ENCODE measurements around the gene ENDOV.

ENDOV gene

DNA sequence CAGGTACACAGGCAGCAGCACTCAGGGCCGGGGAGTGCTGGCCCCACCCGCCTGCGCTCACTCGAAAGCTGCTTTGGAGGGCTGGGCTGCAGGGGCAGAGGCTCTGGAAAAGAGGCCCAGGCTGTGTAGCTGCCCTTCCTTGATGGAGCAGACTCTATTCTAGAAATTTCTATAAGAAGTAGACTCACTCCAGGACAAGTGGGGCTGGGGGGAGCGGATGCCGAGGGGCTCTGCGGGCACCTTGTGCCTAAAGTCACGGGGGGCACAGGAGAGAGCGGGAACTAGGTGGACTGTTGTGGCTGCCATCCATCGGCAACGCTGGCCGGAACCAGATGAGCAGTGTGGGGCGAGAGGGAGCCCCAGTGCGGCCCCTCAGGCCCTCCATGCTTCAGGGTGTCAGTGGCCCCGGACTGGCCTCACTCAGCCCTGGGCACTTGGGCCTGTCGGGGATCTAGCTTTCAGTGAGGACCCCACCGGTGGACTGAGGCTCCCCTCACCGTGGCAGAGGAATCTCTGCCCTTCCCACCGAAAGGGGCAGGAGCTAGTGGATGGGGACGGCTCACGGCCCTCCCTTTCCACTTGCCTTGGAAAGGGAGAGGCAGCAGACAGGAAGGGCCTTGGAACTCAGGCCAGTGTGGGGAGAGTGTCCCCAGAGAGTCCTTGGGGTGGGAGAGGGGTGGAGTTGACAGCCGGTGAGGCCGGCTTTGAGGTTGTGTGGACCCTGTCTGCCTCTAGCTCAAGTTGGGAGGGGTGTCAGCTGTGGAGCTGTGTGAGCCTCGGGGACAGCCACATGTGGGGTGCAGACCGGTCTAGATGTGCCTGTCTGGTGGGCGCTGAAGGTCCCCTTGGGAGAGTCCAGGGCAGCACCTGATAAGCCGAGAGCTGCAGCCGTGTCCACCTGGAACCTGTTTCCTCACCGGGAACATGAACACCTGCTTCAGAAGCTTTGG, 16.6 kb downstream of the ENDOV start:
- no peak for DNase-seq (ENCODE audit: low read depth)

DNA sequence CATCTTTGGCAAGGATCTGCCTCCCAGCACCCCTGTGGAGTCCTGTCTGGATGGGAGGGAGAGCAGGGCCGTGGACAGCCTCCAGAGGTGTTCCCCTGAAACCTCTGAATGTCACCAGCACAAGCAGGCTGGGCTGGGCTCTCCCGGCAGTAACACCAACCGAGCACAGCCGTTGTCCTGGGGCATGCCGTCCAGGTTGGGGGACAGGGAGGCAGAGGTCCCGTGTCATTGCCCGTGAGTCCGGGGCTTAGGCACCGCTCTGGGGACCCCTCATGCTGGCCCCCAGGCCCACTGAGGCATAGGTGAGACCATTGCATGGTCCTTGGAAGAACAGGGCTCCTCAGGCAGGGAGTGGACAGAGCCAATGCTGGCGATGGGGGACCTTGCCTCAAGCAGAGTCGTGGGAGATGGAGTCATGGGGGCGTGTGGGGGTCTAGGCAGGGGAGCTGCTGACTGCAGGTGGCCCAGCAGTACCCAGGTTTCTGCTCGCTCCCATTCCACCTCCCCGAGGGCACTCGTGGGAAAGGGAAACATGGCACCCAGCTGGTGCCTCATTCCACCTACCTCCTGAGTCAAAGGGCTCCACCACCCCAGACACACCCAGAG, 17.5 kb downstream of the ENDOV start:
- no peak for DNase-seq (ENCODE audit: low read depth)

DNA sequence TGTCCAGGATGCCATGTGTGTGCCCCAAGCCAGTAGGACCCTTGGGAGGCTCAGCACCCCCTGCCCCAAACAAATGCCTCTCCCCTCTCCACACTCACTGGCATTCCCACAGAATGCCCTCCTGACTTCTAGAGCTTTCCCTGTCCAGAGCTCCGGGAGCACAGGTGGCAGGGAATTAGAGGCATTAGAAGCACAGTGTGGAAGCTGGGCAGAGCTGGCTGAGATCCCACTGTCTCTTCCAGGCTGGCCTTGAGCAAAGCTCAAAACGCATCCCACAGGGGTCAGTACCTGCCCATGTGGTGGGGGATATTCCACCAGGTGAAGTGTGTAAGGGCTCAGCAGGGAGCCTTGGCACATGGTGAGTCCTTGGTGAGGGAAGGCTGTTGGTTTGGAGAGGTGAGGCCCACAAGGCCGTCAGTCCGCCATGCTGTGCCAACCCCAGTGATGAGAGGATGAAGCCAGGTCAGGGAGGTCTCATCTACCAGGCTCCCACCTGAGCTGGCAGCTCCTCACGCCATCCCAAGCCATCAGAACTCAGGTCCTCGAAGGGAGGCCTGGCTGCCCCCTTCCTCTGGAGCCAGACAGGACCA, 18.1 kb downstream of the ENDOV start:
- DNase-seq (ENCODE audit: low read depth): no peak

DNA sequence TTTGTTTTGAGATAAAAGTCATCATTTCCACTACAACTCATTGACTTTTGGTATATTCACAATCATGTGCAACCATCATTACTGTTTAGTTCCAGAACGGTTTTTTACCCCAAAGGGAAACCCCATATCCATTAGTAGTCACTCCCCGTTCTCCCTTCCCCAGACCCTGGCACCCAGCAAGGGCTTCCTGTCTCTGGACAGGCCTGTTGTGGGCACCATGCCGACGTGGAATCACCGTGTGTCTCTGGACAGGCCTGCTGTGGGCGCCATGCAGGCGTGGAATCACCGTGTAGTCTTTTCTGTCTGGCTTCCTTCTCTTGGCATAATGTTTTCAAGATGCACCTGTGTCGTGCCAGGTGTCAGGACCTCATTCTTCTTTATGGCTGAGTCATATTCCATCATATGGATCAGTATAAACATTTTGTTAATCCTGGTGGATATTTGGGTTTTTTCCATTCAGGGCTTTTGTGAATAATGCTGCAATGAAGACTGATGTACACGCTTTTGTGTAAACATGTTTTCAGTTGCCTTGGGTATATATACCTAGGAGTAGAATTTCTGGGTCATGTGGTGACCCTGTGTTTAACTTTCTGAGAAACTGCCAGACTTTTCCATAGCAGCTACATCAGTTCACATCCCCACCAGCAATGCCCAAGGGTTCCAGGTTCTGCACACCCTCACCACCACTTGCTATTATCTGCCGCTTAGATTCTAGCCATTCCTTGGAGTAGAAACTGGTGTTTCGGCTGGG, 19.1 kb downstream of the ENDOV start:
- DNase-seq (ENCODE audit: low read depth): no peak

DNA sequence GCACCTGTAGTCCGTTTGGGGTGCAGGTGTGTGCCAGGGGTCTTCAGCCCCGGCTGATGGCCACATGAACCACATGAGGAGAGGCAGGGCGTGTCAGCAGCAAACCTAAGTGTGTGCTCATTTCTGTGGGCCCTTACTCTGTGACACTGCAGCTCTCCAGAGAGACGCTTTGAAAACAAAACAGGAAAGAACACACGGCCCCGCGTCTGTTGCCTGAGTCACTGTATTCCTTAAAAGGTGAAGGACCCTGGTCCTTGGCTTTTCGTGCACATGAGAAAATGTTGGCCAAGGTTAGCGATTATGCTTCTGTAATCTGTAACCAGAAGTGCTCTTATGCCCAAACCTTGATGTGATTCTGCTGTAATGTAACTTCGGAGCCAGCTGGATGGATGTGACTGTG, 22.6 kb downstream of the ENDOV start:
- no peak for DNase-seq (ENCODE audit: low read depth)

DNA sequence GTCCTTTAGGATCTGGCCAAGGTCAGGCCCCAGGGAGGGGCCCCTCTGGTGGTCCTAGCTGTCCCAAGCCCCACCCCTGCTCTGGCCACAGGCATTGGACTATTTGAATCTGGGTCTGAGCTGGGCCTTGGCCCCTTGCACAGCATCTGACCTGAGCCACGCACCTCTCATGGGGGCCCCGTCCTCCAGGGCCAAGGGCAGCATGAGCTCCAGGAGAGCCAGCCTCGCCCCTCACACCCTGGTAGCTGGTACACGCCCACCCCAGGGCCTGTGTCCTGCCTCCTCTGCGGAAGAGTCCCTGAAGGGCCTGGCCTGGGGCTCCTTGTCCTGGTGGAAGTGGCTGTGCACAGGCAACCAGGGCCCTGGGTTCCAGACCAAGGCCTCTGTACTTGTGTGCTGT, 23.8 kb downstream of the ENDOV start:
- no peak for DNase-seq (ENCODE audit: low read depth)

DNA sequence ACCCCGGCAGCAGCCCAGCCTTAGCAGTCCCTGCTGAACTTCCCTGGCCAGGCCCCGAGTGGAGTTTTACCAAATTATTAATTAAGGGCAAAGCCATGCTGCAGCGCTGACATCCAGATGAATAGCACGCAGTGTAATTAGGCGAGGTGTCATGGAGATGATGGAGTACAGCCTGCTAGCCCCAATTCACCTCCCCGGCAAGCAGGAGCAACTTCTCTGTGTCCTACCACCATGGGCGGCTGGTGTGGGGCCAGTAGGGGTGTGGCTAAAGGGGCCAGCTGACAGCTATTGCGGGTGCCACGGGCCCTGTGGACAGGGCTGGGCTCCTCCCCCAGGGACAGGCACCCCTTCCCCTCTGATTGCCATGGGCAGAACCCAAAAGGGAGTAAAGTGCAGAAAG, 24.5 kb downstream of the ENDOV start:
- no peak for DNase-seq (ENCODE audit: low read depth)

DNA sequence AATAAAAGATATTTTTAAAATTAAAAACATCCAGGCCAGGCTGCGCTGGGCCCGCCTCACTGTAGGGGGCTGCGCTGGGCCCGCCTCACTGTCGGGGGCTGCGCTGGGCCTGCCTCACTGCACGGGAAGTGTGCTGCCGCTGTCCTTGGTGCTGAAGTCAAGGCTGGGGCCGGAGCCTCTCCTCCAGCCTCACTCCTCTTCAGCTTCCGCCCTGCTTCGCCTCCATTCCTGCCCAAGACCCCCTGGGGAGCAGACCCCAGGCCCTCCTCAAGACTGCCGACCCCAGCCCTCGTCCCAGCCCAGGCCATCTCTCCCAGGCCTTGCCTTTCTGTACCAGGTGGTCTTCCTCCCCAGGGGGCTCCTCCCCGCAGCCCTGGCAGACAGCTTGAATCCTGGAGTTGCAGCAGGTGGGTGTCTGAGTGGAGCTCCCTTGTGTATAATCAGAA, 26.2 kb downstream of the ENDOV start:
- DNase-seq (ENCODE audit: low read depth): no peak

DNA sequence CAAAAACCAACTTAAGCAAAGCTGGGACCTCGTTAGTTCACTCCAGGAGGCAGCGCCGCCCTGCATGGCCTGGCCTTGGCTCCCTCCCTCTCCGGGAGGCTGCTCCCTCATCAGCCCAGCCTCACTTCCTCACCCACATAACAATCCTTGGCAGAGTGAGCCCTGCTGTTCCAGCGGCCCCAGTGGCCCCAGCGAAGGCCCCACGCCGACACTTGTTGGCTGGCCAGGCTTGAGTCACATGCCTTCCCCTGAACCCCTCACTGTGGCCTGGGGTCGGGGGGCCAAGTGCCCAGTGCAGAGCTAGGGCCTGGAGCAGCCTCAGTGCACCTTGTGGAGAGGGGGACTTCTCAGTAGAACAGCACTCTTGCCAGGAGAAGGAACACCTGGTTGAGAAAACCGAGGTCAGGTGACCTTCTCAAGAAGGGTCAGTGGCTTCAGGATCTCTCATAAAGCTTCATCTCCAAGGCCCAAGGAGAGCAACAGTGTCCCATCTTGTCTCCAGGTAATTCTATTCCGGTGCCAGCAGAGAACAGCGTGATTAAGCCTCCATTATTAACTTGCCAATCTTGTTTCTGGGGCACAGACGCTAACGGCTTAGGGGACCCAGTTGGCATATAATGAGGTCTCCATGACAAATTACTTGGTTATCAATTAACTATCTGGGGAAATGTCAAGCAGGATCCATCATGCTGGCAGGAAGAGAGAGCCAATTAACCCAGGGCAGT, 26.8 kb downstream of the ENDOV start:
- no peak for DNase-seq (ENCODE audit: low read depth)

DNA sequence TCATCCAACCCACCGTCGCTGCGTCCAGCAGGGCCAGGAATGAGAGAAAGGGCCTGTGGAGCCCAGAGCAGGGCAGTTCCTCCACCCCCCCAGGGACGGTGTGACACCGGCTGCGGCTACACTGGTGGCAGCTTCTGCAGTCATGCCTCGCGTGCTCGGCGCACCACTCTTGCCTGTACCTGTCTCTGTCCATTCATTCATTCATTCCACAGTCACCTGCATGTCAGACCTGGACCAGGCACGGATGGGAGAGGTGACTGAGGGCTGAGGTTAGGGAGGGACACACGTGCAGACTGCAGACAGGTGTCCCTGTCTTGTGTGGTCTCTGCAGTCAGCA, 27.3 kb downstream of the ENDOV start:
- DNase-seq (ENCODE audit: low read depth): no peak

DNA sequence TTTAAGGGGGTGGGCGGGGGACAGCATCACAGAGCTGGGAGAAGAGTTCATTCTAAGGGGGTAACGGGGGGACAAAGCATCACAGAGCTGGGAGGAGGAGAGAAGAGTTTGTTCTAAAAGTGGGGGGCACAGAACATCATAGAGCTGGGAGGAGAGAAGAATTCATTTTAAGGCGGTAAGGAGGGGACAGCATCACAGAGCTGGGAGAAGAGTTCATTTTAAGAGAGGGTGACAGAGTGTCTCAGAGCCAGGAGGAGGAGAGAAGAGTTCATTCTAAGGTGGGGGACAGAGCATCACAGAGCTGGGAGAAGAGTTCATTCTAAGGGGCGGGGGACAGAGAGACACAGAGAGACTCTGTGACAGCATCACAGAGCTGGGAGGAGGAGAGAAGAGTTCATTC, 27.8 kb downstream of the ENDOV start:
- DNase-seq (ENCODE audit: low read depth): no peak

DNA sequence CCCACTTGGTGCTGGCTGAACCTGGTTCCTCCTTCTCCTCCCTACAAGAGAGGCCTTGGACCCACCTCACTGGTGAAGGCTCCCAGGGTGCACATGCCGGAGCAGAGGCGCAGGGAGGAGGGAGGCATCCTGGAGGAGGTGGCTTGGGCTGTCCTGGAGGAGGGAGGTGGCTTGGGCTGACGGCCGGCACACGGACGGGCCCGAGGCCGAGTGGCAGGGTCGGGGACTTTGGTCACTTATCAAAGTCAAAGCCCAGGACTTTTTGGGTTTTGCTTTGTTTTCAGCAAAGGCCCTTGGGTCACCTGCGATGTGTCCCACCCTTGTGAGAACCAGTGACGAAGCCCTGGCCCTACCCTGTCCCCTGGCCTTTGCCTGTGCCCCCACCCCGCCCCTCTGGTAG, 28.5 kb downstream of the ENDOV start:
- no peak for DNase-seq (ENCODE audit: low read depth)

DNA sequence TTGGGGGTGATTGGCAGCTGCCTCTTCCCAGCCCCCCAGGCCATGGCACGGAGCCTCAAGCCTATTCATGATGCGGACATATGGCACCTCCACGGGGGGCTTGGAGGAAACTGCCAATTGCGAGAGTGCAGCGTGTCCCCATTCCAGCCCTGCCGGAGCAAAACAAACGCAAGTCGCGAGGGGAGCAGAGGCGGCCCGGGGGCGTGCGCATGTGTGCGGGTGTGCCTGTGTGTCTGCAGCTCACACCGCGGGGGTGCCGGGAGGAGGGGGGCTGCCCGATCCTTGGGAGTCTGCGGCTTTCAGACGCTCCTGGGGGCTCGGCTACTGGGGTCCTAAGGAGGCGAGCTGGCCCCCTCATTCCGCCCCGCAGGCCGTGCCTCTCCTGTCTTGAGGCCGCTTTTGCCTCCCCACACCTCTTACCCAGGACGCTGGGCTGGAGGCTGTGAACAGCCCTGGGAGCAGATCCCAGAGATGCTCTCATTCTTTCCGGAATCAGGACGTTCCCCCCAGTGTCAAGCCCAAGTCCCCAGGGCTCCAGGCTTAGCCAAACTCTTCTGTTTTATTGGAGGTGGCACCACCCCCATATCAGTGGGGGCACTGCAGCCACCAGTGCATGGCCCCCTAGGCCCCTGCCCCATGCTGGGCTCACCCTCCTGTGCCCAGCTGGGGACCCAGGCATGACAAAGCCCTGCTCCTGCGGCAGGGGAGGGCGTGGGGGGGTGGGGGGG, 29.1 kb downstream of the ENDOV start:
- DNase-seq (ENCODE audit: low read depth): no peak

DNA sequence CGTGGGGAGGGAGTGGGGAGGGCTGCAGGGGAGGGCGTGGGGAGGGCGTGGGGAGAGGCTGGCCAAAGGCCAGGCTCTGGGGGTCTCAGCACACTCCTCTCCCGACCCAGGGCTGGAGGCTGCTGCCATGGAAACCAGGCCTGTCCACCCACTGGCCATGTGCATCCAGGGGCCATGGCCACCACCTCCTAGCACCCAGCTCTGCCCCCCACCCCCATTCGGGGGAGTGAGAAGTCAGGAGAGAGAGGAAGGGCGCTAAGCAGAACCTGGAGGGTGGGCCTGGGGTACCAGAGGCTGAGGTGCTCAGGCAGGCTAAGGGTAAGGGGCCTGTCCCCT, 29.6 kb downstream of the ENDOV start:
- no peak for DNase-seq (ENCODE audit: low read depth)

DNA sequence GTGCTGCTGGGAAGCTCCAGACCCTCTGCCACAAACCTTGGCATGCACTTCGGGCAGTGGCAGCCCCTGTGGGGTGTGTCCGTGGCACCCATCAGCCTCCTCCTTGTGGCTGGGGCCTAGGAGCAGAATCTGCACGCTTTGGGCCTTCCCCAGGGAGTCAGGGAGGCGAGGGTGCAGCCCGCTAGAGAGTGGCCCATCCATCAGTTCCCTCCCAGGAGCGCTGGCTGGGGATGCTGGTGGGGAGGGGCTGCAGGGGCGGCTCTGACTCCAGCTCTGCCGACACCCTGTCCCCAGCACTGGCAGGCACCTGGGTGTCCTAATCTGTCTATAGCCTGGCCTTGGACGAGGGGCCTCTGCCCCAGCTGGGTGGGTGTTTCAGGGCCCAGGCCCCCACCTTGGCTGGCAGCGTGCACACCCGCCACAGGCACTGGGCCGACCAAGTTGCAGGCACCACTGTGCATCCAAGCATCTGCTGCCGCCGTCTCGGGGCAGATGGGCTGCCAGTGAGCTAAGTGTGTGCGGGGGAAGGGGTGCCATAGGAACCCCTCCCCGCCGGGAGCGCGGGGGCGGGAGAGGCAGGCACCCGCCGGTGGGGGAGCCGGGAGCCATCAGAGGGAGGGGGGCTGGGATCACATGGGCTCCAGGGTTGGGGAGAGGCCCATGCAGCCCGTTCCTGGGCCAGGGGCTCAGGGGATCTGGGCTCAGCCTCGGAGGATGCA, 30.2 kb downstream of the ENDOV start:
- no peak for DNase-seq (ENCODE audit: low read depth)

DNA sequence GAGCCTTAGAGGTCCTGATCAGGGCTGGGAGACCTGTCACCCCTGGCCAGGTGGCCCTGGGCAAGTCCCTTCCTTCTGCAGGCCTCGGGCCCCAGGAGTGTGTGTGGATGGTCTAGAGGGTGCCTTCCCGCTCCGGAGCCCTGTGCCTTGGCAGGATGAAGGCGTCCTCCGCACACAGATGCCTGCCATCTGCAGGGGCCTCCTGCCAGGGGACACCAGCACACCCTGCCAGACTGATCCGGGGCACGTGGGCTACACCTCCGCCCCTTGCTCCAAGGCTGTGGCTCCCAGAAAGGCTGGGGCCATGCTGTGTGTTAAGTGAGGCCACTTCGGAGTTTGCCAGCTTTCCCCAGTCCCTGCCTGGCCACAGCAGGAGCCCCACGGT, 30.8 kb downstream of the ENDOV start:
- no peak for DNase-seq (ENCODE audit: low read depth)

DNA sequence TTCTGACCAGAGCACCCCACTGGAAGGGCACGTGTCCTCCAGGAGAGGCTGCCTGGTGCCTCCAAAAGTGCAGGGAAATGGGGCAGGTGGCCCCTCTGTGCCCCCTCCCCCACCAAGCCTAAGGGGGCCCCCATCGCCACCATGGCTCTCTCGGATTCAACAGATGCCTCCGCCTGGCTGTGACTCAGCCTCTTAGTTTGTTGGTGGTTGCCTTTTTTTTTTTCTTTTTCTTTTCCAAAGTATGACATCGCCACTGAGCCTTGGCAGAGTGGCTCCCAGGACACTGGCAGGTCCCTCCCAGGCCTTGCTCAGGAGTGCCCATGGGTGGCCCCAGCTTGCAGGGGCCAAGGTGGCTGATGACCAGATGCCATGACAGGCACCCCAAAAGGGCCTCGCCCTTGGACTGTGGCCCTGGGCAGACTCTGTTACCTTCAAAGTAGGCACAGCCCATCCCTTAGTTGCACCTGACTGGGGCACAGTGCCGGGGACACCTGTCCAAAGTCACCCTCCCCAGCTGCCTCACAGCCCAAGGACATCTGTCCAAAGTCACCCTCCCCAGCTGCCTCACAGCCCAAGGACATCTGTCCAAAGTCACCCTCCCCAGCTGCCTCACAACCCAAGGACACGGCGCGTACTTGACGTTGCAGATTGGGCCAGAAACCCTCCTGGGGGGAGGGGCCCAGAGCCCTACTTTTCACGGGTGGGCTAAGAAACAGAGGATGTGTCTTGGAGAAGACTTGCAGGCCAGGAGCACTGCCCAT, 31.9 kb downstream of the ENDOV start:
- DNase-seq (ENCODE audit: low read depth): no peak

DNA sequence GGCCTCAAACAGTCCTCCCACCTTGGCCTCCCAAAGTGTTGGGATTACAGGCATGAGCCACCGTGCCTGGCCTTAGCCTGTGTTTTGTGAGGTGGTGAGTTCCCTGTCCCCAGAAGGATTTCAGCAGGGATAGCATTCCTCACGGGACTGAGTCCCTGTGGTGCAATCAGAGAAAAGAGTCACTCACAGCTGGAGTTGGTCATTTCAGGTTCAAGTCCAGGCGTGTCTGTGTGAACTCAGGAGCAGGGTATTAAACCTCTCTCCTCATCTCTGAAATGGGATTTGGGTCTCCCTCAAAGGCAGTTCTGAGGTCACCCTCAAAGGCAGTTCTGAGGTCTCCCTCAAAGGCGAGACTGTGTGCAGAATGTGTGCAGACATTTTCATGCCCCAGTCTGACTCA, 32.8 kb downstream of the ENDOV start:
- DNase-seq (ENCODE audit: low read depth): no peak

DNA sequence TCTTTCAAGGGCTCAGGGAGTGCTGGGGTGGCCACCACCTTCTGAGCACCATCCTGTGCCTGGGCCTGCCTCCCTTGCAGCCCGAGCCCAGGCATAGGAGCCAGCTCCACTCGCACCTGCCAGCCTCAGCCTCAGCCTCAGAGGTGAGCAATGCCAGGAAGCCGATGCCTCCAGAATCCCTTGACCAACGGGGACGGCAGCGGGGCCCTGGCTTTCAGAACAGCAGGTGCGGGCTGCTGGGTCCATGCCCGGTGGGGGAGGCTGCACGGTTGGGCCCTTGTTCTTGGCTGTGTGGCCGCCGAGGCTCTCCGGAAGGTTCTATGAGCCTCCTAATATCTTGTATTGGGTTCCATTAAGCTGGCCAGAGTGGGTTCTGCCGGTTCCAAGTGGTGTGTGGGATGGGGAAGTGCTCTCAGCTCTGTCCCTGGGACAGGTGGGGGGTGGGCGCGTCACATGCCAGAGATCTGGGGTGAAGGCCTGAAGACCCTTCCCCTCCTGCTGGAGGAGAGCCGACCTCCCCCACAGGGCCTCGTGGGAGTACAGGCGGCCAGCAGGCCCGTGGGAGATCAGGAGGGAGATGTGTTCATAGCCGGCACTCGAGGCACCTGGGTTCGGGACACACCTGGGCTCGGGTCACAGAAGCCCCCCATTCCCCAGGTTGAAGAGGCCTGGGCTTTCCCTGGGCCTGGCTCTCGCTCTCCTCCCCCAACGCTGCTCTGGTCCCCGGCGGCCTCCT, 34.4 kb downstream of the ENDOV start:
- DNase-seq (ENCODE audit: low read depth): no peak
